Keratinocyte (primary cell): ENCODE measurements around the gene SNX21. TPM values are rescaled to one million over a fixed set of nuclear protein-coding genes. Genes with fewer than 3 reads are reported as not detected.

Source experiments
- DNase-seq: peaks from one replicate; pipeline ENCODE4 v3.0.0-alpha.2; 2011; ENCODE audit warnings: low read depth, missing footprints, low spot score
- FAIRE-seq: peaks from 2 replicates; lab custom pipeline; 2011; peaks lifted over from hg19 to GRCh38; lab: Jason Lieb, UNC
- H2AFZ ChIP-seq: 2 replicates; pipeline ENCODE4 v1.6.0; 2012; ENCODE audit warnings: low read length, control low read depth, inconsistent platforms; ENCODE audit not compliant: control insufficient read depth
- H3K27ac ChIP-seq: 2 replicates; pipeline ENCODE4 v1.5.1; 2011; ENCODE audit warnings: low read length; ENCODE audit not compliant: control insufficient read depth, insufficient read depth
- H3K27me3 ChIP-seq: 3 replicates; pipeline ENCODE4 v1.6.0; 2011; ENCODE audit warnings: low read length; ENCODE audit not compliant: control insufficient read depth, insufficient read depth; ENCODE audit errors: extremely low read depth
- H3K36me3 ChIP-seq, 2 experiments: 2 replicates in 1 of 2; 3 replicates in 1 of 2; pipeline ENCODE4 v1.5.1; 2011; ENCODE audit warnings: low read length in 2 of 2, mild to moderate bottlenecking in 1 of 2; ENCODE audit not compliant: control insufficient read depth in 2 of 2, insufficient read depth in 2 of 2; ENCODE audit errors: extremely low read depth in 1 of 2
- H3K4me1 ChIP-seq: 3 replicates; pipeline ENCODE4 v1.5.1; 2011; ENCODE audit warnings: low read length; ENCODE audit not compliant: control insufficient read depth, insufficient read depth; ENCODE audit errors: extremely low read depth
- H3K4me2 ChIP-seq: 3 replicates; pipeline ENCODE4 v1.6.0; 2011; ENCODE audit warnings: low read depth, low read length; ENCODE audit not compliant: control insufficient read depth, insufficient read depth; ENCODE audit errors: extremely low read depth
- H3K4me3 ChIP-seq, 3 experiments: fragments of 200-600 bp in 1 of 3; sonication (generic) in 1 of 3; 2 replicates in 2 of 3; 3 replicates in 1 of 3; pipeline ENCODE4 v1.5.1; 2011 to 2016; ENCODE audit warnings: low read length in 3 of 3, mild to moderate bottlenecking in 3 of 3, control low read depth in 2 of 3, inconsistent platforms in 1 of 3, low read depth in 1 of 3, mixed read lengths in 1 of 3, mixed run types in 1 of 3, moderate library complexity in 1 of 3; ENCODE audit not compliant: control insufficient read depth in 2 of 3, insufficient read depth in 2 of 3; ENCODE audit errors: extremely low read depth in 1 of 3
- H3K79me2 ChIP-seq: 2 replicates; pipeline ENCODE4 v1.6.0; 2012; ENCODE audit warnings: low read length; ENCODE audit not compliant: control insufficient read depth, insufficient read depth
- H3K9ac ChIP-seq: 3 replicates; pipeline ENCODE4 v1.6.0; 2011; ENCODE audit warnings: low read length; ENCODE audit not compliant: control insufficient read depth, insufficient read depth; ENCODE audit errors: extremely low read depth
- H3K9me1 ChIP-seq: 3 replicates; pipeline ENCODE4 v1.6.0; 2011; ENCODE audit warnings: low read length; ENCODE audit not compliant: control insufficient read depth, insufficient read depth; ENCODE audit errors: extremely low read depth
- H3K9me3 ChIP-seq: 2 replicates; pipeline ENCODE4 v1.5.1; 2012; ENCODE audit warnings: low read depth, low read length; ENCODE audit not compliant: control insufficient read depth
- H4K20me1 ChIP-seq: 3 replicates; pipeline ENCODE4 v1.6.0; 2011; ENCODE audit warnings: low read length; ENCODE audit not compliant: control insufficient read depth, insufficient read depth; ENCODE audit errors: extremely low read depth
- EZH2 ChIP-seq: IDR thresholded peaks from one replicate; pipeline ENCODE4 v1.6.1; 2012; ENCODE audit warnings: inconsistent platforms, mild to moderate bottlenecking, low read length, moderate library complexity
- dilution Hi-C: fragments of 300-500 bp; cut with MboI; formaldehyde crosslinking; loops from one replicate; pipeline ENCODE4 v1.7.0; 2020; ENCODE audit warnings: low sequenced_read_pairs; ENCODE audit not compliant: extremely low pct_ligation_motif_present
- polyA plus RNA-seq, 5 experiments: library from polyadenylated mRNA; depleted of rRNA in 3 of 5; stranded (reverse) in 3 of 5; stranded (forward) in 1 of 5; unstranded in 1 of 5; fragments of >200 nt; gene quantifications; 1 replicate in 1 of 5; 2 replicates in 3 of 5; 3 replicates in 1 of 5; pipeline versions ENCODE4 v1.2.1 to v1.2.3, GENCODE V29; 2011 to 2012; ENCODE audit warnings: missing spikeins in 2 of 5, low read depth in 1 of 5, low replicate concordance in 1 of 5
- TF ChIP-seq, protein P1 (sequence below), 3 experiments: IDR thresholded peaks in 1 of 3; conservative IDR thresholded peaks in 1 of 3; optimal IDR thresholded peaks in 1 of 3; 2 replicates in 2 of 3; 3 replicates in 1 of 3; pipeline versions ENCODE3 to v1.5.1; 2011; ENCODE audit warnings: low read length in 3 of 3, mild to moderate bottlenecking in 3 of 3, moderate library complexity in 2 of 3, control low read depth in 1 of 3, inconsistent platforms in 1 of 3; ENCODE audit not compliant: insufficient read depth in 2 of 3; ENCODE audit errors: extremely low read depth in 1 of 3

The SNX21 gene
- polyA plus RNA-seq, 1 donor (not counting 4 experiments of a cell fraction or from before 2014, with no cell fraction given) = 5.2 TPM

GRCh38 chr20:45857114-45857881 is 23.7 kb downstream of the SNX21 start, which contains the start of the genes ACOT8 and ZSWIM3:
TSS of gene ACOT8 (minus strand) at chr20:45857392. CDS start at chr20:45857315, 77 bp downstream.
TSS of gene ZSWIM3 (plus strand) at chr20:45857614. CDS start at chr20:45857826, 212 bp downstream.
- Histone ChIP-seq H4K20me1 (no peaks in the 10 kb centered on the region), H3K27me3 (no peaks in the 10 kb centered on the region), H2AFZ (peak within 1 kb of the TSS; percentile 97), H3K36me3 (no peaks in the 10 kb centered on the region), H3K27ac (peak within 1 kb of the TSS; percentile 61), H3K79me2 (peaks cover 18% of the 10 kb centered on the region), H3K4me1 (peaks cover 14% of the 10 kb centered on the region), H3K9me1 (no peaks in the 10 kb centered on the region), H3K4me3 (peak within 1 kb of the TSS; percentile 77 to 98 (median 93)), H3K9ac (peak within 1 kb of the TSS; percentile 82), H3K9me3 (no peaks in the 10 kb centered on the region), H3K4me2 (peak within 1 kb of the TSS; percentile 99)
- DNase-seq (peak; percentile 92), FAIRE-seq (peak; percentile 66)
- TF ChIP-seq EZH2 = no peak
- TF ChIP-seq, protein P1, sequence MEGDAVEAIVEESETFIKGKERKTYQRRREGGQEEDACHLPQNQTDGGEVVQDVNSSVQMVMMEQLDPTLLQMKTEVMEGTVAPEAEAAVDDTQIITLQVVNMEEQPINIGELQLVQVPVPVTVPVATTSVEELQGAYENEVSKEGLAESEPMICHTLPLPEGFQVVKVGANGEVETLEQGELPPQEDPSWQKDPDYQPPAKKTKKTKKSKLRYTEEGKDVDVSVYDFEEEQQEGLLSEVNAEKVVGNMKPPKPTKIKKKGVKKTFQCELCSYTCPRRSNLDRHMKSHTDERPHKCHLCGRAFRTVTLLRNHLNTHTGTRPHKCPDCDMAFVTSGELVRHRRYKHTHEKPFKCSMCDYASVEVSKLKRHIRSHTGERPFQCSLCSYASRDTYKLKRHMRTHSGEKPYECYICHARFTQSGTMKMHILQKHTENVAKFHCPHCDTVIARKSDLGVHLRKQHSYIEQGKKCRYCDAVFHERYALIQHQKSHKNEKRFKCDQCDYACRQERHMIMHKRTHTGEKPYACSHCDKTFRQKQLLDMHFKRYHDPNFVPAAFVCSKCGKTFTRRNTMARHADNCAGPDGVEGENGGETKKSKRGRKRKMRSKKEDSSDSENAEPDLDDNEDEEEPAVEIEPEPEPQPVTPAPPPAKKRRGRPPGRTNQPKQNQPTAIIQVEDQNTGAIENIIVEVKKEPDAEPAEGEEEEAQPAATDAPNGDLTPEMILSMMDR (optimal IDR thresholded peaks at IDR 0.05 in 1 of 3, IDR thresholded peaks at IDR 0.05 in 1 of 3, conservative IDR thresholded peaks at IDR 0.05 in 1 of 3; ENCODE audit: extremely low read depth in 1 of 3, insufficient read depth in 2 of 3, low read length in 3 of 3) = no peak
- dilution Hi-C loops = no loop called here

GRCh38 chr20:45857882-45858216 is 24.2 kb downstream of the SNX21 start:
- H3K9ac ChIP-seq = peak overlapping the region; percentile 82
- H3K27me3 ChIP-seq = no peaks in the 10 kb centered on the region
- FAIRE-seq = no peak
- TF ChIP-seq, protein P1 (optimal IDR thresholded peaks at IDR 0.05 in 1 of 3, IDR thresholded peaks at IDR 0.05 in 1 of 3, conservative IDR thresholded peaks at IDR 0.05 in 1 of 3; ENCODE audit: extremely low read depth in 1 of 3, insufficient read depth in 2 of 3, low read length in 3 of 3) = no peak
- TF ChIP-seq EZH2 = no peak
- H3K4me3 ChIP-seq = peak overlapping the region; percentile 77 to 98 (median 93)
- no peaks in the 10 kb centered on the region for H4K20me1 ChIP-seq
- DNase-seq = no peak
- peak overlapping the region; percentile 99 for H3K4me2 ChIP-seq
- H3K9me3 ChIP-seq = no peaks in the 10 kb centered on the region
- no peaks in the 10 kb centered on the region for H3K9me1 ChIP-seq
- H3K79me2 ChIP-seq = peaks cover 18% of the 10 kb centered on the region
- dilution Hi-C loops = no loop called here
- H3K27ac ChIP-seq = peak overlapping the region; percentile 43
- no peaks in the 10 kb centered on the region for H3K36me3 ChIP-seq
- peak overlapping the region; percentile 87 for H2AFZ ChIP-seq
- peaks cover 14% of the 10 kb centered on the region for H3K4me1 ChIP-seq
